ENCODE results near the gene CHMP6.

GRCh38 chr17:81037798-81038733 is 46.4 kb downstream of the CHMP6 start:
- TF ChIP-seq, protein P1, sequence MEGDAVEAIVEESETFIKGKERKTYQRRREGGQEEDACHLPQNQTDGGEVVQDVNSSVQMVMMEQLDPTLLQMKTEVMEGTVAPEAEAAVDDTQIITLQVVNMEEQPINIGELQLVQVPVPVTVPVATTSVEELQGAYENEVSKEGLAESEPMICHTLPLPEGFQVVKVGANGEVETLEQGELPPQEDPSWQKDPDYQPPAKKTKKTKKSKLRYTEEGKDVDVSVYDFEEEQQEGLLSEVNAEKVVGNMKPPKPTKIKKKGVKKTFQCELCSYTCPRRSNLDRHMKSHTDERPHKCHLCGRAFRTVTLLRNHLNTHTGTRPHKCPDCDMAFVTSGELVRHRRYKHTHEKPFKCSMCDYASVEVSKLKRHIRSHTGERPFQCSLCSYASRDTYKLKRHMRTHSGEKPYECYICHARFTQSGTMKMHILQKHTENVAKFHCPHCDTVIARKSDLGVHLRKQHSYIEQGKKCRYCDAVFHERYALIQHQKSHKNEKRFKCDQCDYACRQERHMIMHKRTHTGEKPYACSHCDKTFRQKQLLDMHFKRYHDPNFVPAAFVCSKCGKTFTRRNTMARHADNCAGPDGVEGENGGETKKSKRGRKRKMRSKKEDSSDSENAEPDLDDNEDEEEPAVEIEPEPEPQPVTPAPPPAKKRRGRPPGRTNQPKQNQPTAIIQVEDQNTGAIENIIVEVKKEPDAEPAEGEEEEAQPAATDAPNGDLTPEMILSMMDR (IDR thresholded peaks at IDR 0.05), result no peak
- TF ChIP-seq EP300 (IDR thresholded peaks at IDR 0.05) (no peak), POLR2A (IDR thresholded peaks at IDR 0.05) (no peak)
